GM21526 (cell line): ENCODE data around the gene POLR1E.
"Not testable (repeated sequence)": the region's sequence is repeated elsewhere in the genome, so short reads cannot be mapped to it uniquely, and the experiment has no call there.

Source experiments
- ATAC-seq: cut with Tn5 transposase; IDR thresholded peaks from one replicate; pipeline ENCODE4 v1.9.1; 2021; ENCODE audit warnings: moderate library complexity; ENCODE audit not compliant: unreplicated experiment, low FRiP score

POLR1E gene

GRCh38 chr9:37499297-37499696 is 13.5 kb downstream of the POLR1E start:
- ATAC-seq = no peak

GRCh38 chr9:37501957-37502596 is 16.3 kb downstream of the POLR1E start:
- ATAC-seq = no peak

GRCh38 chr9:37503736-37504135 is 18.0 kb downstream of the POLR1E start:
- no peak for ATAC-seq

- no peak for ATAC-seq
These were observed 18.9 kb downstream of the POLR1E start for GRCh38 chr9:37504605-37505004.

- no peak for ATAC-seq
These were observed 21.9 kb downstream of the POLR1E start for GRCh38 chr9:37507566-37508134.

- ATAC-seq = no peak
These were observed 22.5 kb downstream of the POLR1E start for GRCh38 chr9:37508135-37508833.

GRCh38 chr9:37508834-37509206 is 23.1 kb downstream of the POLR1E start:
- ATAC-seq = no peak

GRCh38 chr9:37509536-37509935 is 23.8 kb downstream of the POLR1E start:
- no peak for ATAC-seq

GRCh38 chr9:37510053-37510452 is 24.3 kb downstream of the POLR1E start:
- ATAC-seq = not testable (repeated sequence)

- ATAC-seq = no peak
These were observed 25.6 kb downstream of the POLR1E start for GRCh38 chr9:37511016-37512010.

- ATAC-seq = no peak
These were observed 26.7 kb downstream of the POLR1E start for GRCh38 chr9:37512437-37512836.

GRCh38 chr9:37514415-37514814 is 28.7 kb downstream of the POLR1E start:
- not testable (repeated sequence) for ATAC-seq

GRCh38 chr9:37514999-37515398 is 29.3 kb downstream of the POLR1E start:
- no peak for ATAC-seq

GRCh38 chr9:37515620-37516258 is 30.0 kb downstream of the POLR1E start:
- ATAC-seq = no peak

- no peak for ATAC-seq
These were observed 32.2 kb downstream of the POLR1E start for GRCh38 chr9:37517923-37518322.

GRCh38 chr9:37520641-37521040 is 34.9 kb downstream of the POLR1E start:
- no peak for ATAC-seq

- no peak for ATAC-seq
These were observed 35.4 kb downstream of the POLR1E start for GRCh38 chr9:37521111-37521510.

- ATAC-seq = no peak
These were observed 37.2 kb downstream of the POLR1E start for GRCh38 chr9:37522971-37523370.

GRCh38 chr9:37523916-37524315 is 38.2 kb downstream of the POLR1E start:
- no peak for ATAC-seq
